Stimulated activated CD8-positive, alpha-beta memory T cell treated with anti-CD3 and anti-CD28 coated beads, Interleukin-7, amount 100 ng/mL, for 1 hour (primary cell): ENCODE data around the gene APLP1.
"Not testable (repeated sequence)": the region's sequence is repeated elsewhere in the genome, so short reads cannot be mapped to it uniquely, and the experiment has no call there.

Experiments used
- DNase-seq, 2 donors: peaks; one replicate each; pipeline ENCODE4 v3.0.0-alpha.2; 2020; ENCODE audit warnings: low read depth in 2 of 2

The APLP1 gene

GRCh38 chr19:35852029-35852780, 16.2 kb upstream of the APLP1 start, which contains the start of gene NPHS1:
Gene NPHS1 (minus strand): TSS chr19:35852504. CDS start chr19:35851837, 667 bp downstream.
- no peak for DNase-seq

GRCh38 chr19:35853038-35853756, 15.2 kb upstream of the APLP1 start:
- no peak for DNase-seq

GRCh38 chr19:35856546-35857149, 11.7 kb upstream of the APLP1 start, which contains the start of gene KIRREL2:
Gene KIRREL2 (plus strand): TSS chr19:35856911. CDS start chr19:35857120, 209 bp downstream.
- no peak for DNase-seq

GRCh38 chr19:35858311-35858710, 10.1 kb upstream of the APLP1 start:
- no peak for DNase-seq

GRCh38 chr19:35859414-35859813, 9.0 kb upstream of the APLP1 start:
- DNase-seq = no peak

GRCh38 chr19:35860436-35860817, 7.9 kb upstream of the APLP1 start:
- DNase-seq = no peak

GRCh38 chr19:35860818-35861639, 7.3 kb upstream of the APLP1 start:
- no peak for DNase-seq

- DNase-seq = no peak
Observed at GRCh38 chr19:35861640-35862160, 6.7 kb upstream of the APLP1 start.

GRCh38 chr19:35862528-35862927, 5.8 kb upstream of the APLP1 start:
- no peak for DNase-seq

GRCh38 chr19:35863018-35863417, 5.4 kb upstream of the APLP1 start:
- no peak for DNase-seq

GRCh38 chr19:35868823-35869326, 501 bp downstream of the APLP1 start:
- DNase-seq = no peak

- no peak for DNase-seq
Observed at GRCh38 chr19:35869327-35870123, 1.2 kb downstream of the APLP1 start.

GRCh38 chr19:35870124-35870736, 1.9 kb downstream of the APLP1 start:
- DNase-seq = not testable (repeated sequence)

GRCh38 chr19:35870798-35871197, 2.4 kb downstream of the APLP1 start:
- DNase-seq = no peak

- no peak for DNase-seq
Observed at GRCh38 chr19:35871611-35872010, 3.2 kb downstream of the APLP1 start.

- no peak for DNase-seq
Observed at GRCh38 chr19:35872180-35872579, 3.8 kb downstream of the APLP1 start.

GRCh38 chr19:35874392-35874930, 6.1 kb downstream of the APLP1 start:
- DNase-seq = no peak

- DNase-seq = no peak
Observed at GRCh38 chr19:35879068-35879467, 10.7 kb downstream of the APLP1 start.

- no peak for DNase-seq
Observed at GRCh38 chr19:35879770-35880317, 11.5 kb downstream of the APLP1 start.
